ENCODE results near the gene HFE. TPM values are rescaled to one million over a fixed set of nuclear protein-coding genes. Genes with fewer than 3 reads are reported as not detected.
A peak's percentile ranks its signal among the peaks of the same experiment; 100 is the strongest.

Gene HFE
- total and polyA plus RNA-seq, 2 of the 13 experiments (the other 11 are each of a cell fraction or from before 2014, with no cell fraction given): 3.7 to 6.3 TPM

- TF ChIP-seq, protein P1, sequence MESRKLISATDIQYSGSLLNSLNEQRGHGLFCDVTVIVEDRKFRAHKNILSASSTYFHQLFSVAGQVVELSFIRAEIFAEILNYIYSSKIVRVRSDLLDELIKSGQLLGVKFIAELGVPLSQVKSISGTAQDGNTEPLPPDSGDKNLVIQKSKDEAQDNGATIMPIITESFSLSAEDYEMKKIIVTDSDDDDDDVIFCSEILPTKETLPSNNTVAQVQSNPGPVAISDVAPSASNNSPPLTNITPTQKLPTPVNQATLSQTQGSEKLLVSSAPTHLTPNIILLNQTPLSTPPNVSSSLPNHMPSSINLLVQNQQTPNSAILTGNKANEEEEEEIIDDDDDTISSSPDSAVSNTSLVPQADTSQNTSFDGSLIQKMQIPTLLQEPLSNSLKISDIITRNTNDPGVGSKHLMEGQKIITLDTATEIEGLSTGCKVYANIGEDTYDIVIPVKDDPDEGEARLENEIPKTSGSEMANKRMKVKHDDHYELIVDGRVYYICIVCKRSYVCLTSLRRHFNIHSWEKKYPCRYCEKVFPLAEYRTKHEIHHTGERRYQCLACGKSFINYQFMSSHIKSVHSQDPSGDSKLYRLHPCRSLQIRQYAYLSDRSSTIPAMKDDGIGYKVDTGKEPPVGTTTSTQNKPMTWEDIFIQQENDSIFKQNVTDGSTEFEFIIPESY (CRISPR knock-in tag; IDR thresholded peaks at IDR 0.05): no peak
- TF ChIP-seq ZKSCAN8 (CRISPR knock-in tag; IDR thresholded peaks at IDR 0.05; ENCODE audit: borderline replicate concordance) (0 out of 2 replicates have a peak, but pooled peaks have one; percentile 8), HCFC1 (IDR thresholded peaks at IDR 0.05; ENCODE audit: low read depth, low read length) (no peak), ZFP90 (CRISPR knock-in tag; IDR thresholded peaks at IDR 0.05; ENCODE audit: borderline replicate concordance) (no peak), SNAPC5 (CRISPR knock-in tag; IDR thresholded peaks at IDR 0.05; ENCODE audit: borderline replicate concordance) (no peak), TARDBP (CRISPR knock-in tag; IDR thresholded peaks at IDR 0.05) (peak; percentile 25; the same call in 1 of the 2 replicates), MAF1 (CRISPR knock-in tag; IDR thresholded peaks at IDR 0.05; ENCODE audit: borderline replicate concordance) (no peak), ZNF749 (CRISPR knock-in tag; IDR thresholded peaks at IDR 0.05; ENCODE audit: borderline replicate concordance) (no peak), SP1 (IDR thresholded peaks at IDR 0.05) (no peak), SP1 (CRISPR knock-in tag; IDR thresholded peaks at IDR 0.05) (peak; percentile 10; the same call in 1 of the 2 replicates), ZBTB20 (CRISPR knock-in tag; IDR thresholded peaks at IDR 0.05; ENCODE audit: borderline replicate concordance, low read depth) (no peak), ZNF660 (CRISPR knock-in tag; IDR thresholded peaks at IDR 0.05; ENCODE audit: borderline replicate concordance, low read depth) (no peak), SCMH1 (CRISPR knock-in tag; IDR thresholded peaks at IDR 0.05; ENCODE audit: borderline replicate concordance) (no peak), ZNF574 (CRISPR knock-in tag; IDR thresholded peaks at IDR 0.05) (no peak), BCLAF1 (IDR thresholded peaks at IDR 0.05) (no peak), ZMAT3 (CRISPR knock-in tag; conservative IDR thresholded peaks at IDR 0.05) (no peak), ZSCAN30 (CRISPR knock-in tag; IDR thresholded peaks at IDR 0.05) (no peak), AHR (CRISPR knock-in tag; IDR thresholded peaks at IDR 0.05) (peak; percentile 57; the same call in 1 of the 2 replicates), ZNF615 (CRISPR knock-in tag; IDR thresholded peaks at IDR 0.05; ENCODE audit: borderline replicate concordance) (no peak; the same call in 1 of the 2 replicates), SIX4 (CRISPR knock-in tag; IDR thresholded peaks at IDR 0.05) (no peak)
- TF ChIP-seq, protein P2, sequence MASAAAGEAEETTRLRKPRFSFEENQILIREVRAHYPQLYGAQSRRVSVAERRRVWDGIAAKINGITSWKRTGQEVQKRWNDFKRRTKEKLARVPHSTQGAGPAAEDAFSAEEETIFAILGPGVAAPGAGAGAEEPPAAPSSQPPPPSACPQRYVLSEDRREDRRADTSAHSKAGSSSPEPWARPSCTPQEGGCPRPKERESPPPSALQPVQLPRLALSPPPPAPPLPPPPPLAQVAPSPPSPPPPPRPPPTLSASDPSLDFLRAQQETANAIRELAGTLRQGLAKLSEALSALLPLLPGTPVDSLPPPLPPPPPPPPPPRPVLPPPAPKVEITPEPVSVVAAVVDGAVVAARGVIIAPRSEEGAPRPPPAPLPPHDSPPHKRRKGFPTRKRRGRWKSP (CRISPR knock-in tag; IDR thresholded peaks at IDR 0.05): no peak
Measured at GRCh38 chr6:26087284-26088115, at the start of gene HFE (continued).
